M059J (cell line): Measurements from ENCODE around the gene DENND11. TPM values are rescaled to one million over a fixed set of nuclear protein-coding genes. Genes with fewer than 3 reads are reported as not detected.

ENCODE experiments used
- DNase-seq: peaks from one replicate; pipeline ENCODE4 v3.0.0-alpha.2; 2012; ENCODE audit warnings: low read depth
- total RNA-seq: library from RNA; depleted of rRNA; stranded (reverse); fragments of >200 nt; shearing (Covaris generic); gene quantifications from 2 replicates; pipeline ENCODE4 v1.2.3, GENCODE V29; 2014; rRNA removed

DENND11 gene
- 8.1 and 10.7 TPM in 2 replicates for total RNA-seq

DNA sequence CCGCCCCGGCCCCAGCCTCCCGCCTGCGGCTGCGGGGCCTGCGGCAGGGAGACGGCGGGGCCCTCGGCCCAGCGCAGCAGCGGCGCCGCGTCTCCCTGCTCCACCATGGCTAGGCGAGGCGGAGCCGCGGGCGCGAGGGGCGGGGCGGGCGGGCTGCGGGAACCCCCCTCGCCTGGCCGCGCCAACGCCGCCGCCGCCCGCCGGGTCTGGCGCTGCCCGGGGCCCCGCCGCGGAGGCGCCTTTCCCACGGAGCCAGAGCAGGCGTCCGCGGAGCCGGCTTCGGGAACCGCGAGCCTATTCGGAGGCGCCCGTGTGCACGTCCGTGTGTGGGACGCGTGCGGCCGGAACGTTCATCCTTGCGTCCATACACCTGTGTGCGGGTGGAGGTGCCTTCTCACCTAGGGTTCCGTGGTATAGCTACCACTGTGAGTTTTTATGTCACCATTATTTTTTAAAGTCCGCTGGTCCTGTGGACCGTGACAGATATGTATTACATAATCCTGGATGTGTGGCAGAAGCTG is at the start of gene DENND11:
Gene DENND11 (minus strand): TSS at position 120 of the 521 bp plus-strand sequence. CDS start 13 bp downstream, at position 107.
- DNase-seq: peak; percentile 34

DNA sequence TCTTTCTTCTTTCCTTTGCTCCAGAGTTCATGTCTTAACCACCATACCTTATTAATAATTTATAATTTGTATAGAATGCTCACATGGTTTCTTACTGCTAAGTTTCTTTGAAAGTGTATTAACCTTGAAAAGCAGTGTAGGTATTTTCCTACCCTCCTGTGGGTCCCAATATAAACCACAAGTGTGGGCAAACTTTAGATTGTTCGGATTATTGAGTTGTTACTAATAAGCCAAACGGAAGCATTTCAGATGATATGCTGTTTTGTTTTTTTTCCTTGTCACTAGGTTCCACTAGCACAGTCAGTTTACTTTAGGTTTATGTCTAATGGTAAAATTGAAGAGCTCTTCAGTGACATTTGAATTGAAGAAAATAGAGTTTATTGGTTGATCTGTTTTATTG is 46.4 kb upstream of the DENND11 start:
- peak; percentile 61 for DNase-seq

DNA sequence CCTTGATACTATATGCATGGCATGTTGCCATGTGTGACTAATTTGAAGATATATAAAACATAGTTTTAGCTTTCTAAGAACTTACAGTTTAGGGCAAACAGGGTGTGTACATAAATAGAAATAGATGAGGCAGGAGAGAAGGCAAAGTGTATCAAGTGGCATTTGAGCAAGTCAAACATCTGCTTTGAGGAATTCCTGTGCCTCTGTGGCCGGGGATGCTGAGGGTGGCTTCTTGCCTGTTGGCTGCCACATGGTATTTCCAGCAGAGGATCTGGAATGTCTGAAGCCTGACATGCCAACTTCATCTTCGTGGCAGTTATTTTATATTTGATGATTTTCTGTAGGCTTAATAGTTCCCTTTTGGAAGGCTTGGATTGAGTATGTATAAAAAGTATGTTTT is 42.2 kb upstream of the DENND11 start:
- DNase-seq: no peak

GRCh38 chr7:141742229-141742628 is 40.3 kb upstream of the DENND11 start:
- no peak for DNase-seq

DNA sequence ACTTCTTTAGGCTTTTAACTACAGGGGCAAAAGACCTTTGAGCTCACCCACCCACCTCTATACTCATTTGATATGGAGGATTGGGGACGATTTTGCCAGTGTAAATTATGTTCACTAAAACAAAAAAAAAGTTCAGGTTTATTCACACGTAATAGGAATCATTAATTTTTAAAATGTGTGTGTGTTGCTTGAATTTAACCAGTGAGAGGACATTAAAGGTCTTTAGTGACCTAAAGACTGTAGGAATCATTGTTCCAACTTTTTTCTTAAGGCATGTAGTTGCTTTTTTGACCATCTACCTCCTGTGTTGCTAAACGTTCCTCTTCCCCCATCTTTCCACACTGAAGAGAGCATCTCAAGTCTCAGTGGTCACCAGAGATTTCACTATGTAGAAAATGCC is 37.3 kb upstream of the DENND11 start:
- DNase-seq: no peak

- no peak for DNase-seq
These were observed 36.6 kb upstream of the DENND11 start for GRCh38 chr7:141738592-141739013.

GRCh38 chr7:141737836-141738591 is 36.0 kb upstream of the DENND11 start, which contains the start of gene SSBP1:
TSS of gene SSBP1 (plus strand) at chr7:141738358. CDS start at chr7:141739167, 809 bp downstream.
- DNase-seq: peak; percentile 95

- peak; percentile 6 for DNase-seq
These were observed 35.3 kb upstream of the DENND11 start for GRCh38 chr7:141737118-141737835.

DNA sequence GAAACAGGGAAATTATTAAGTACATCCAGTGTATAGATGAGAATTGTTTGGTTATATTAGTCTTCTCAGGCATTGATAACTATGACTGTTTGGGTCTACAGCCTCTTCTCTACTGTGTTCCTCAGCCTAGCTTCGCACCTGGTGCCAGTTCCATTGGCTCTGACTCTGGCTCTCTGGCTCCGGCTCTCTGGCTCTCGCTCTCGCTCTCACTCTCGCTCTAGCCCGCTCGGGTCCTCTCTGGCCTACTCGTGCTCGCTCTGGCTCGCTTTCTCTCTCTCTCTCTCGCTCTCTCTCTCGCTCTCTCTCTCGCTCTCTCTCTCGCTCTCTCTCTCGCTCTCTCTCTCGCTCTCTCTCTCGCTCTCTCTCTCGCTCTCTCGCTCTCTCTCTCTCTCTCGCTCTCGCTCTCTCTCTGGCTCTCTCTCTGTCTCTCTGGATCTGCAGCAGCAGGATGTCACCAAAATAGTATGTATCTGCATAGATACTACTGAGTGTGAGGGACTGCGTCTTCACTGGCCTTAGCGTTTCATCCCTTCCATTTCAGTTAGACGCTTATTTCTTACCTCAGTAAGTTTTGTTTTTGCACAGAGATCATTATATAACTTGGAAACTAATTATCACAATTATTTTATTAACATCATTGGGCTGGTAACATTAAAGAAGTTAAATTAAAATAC is 29.6 kb upstream of the DENND11 start:
- DNase-seq: no peak

- no peak for DNase-seq
These were observed 27.1 kb upstream of the DENND11 start for GRCh38 chr7:141729020-141729419.

DNA sequence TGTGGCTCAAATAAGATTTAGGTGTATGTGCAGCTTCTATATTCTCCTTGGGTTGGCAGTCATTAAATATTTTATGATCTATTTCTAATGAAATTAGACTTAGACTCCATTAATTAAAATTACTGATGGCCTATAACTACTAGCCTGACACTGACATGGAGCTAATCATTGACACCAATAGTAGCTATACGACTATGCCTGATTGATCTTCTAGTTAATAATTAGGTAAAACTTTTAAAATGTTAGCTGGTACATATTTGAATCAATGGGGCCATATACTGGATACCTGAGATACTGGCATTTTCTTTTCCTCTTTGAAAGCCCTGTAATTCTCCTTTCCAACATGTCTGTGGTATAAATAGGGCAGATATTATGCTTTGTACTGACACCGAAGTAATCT is 20.6 kb upstream of the DENND11 start:
- no peak for DNase-seq

GRCh38 chr7:141717450-141717849 is 15.5 kb upstream of the DENND11 start:
- no peak for DNase-seq

DNA sequence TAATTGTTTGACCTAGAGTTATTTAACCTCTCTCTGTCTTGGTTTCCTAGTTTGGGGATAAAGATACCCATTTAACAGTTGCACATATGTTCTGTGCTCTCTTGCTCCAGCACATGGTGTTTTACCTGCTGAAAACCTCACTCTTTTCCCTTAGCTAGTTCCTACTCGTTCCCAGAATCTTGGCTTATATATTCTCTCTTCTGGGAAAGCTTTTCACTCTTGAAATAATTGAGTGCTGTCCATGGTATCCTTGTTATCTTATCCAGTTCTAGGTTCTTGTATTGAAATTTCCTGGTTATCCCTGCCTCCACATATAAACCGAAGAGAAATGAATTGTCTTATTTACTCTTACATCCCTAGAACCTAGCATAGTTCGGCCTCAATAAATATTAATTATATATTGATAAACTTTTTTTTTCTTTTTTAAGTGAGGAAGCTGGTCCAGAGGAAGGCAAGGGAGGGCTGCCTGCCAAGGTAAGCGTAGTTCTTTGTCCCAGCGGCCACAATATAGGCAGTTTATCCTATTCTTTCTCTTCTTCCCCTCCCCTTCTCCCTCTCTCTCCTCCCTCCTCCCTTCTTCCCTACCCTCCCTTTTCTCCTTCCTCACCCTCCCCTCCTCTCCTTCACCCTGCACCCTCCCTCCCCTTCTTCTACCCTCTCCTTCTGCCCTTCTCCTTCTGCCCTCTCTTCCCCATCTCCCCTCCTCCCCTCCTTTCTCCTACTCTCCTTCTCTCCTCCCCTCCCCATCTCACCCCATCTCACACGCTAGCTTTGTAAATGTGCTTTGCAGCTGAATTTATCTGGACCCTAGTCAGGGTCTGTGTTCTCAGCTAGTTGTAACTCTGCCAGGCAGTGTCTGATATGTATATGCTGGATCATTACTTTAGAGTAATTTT is 14.1 kb upstream of the DENND11 start:
- DNase-seq: no peak

GRCh38 chr7:141715018-141715417 is 13.1 kb upstream of the DENND11 start:
- no peak for DNase-seq

DNA sequence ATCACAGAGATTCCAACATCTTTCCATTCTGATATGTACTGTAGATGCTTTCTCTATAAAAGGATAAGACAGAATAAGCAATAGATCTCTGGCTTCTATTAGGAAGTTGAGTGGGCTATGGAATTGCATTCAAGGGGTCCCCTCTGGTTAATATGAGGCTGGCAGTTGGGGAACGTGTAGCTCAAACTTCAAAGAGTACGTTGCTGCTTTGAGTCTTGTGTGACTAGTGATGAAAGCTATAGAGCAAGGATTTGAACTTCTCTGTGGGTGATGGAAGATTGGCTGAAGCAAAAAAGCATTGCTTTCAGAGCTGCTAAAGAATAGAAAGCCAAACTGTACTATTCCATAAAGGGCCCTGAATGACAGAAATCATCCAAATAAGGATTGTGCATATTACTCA is 12.6 kb upstream of the DENND11 start:
- DNase-seq: no peak

DNA sequence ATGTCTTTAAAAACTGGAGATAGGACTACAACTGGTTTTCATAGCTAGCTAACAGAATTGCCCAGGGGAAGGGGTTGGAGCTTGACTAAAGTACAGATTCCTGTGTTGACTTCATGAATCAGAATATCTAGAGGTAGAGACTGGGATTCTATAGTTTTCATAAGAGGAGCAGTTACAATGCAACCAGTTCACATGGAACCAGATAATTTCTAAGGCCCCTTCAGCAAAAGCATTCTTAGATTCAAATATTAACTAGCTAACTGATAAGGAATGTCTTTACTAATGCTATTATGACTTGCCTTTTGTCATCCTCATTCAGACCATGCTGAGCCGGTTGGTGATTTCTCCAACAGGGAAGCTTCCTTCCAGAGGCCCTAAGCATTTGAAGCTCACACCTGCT is 11.9 kb upstream of the DENND11 start:
- no peak for DNase-seq

DNA sequence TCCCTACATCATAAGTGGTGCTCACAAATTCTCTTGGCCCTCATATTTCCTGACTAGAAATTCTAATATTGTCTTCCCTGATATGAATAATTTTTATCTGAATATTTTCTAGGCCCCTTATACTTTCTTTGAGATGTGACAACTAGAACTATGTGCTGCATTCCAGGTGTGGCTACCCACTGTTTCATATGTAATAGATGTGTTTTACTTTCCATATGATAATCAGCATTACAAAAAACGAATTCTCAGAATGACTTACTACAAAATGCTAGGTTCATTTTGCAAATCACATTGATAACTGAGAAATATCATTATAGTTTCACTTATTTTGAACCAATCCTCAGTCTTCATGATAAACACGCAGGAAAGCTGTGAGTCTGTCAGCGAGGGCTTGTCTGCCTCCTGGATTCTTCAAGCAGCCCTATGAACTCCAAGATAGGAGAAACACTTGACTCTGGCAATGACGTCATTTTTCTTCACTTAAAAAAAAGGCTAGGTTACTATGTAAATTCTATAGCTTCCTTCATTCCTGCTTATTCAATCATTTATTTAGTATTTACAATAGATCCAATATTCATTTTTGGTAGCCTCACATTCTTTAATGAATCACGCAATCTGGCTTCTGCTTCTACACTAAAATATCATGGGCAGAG is 10.8 kb upstream of the DENND11 start:
- DNase-seq: no peak

GRCh38 chr7:141710301-141710700 is 8.3 kb upstream of the DENND11 start:
- no peak for DNase-seq

DNA sequence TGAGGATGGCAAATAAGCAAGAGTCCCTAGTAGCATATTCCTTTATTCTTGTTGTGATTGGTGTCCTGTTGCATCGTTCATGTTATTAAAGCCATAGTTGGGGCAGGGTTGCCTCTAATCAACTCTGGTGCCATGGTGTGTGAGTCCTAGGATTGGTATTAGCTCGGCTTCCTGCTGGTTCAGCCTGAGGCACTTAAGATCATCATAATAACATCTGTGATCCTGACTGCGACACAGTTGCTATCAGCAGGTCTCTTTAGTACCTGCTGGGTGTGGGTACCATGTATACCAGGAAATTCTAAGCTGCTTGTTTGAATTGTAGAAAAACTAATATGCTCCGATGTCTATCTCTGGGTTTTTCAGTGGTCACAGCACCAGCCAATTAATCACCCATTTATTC is 7.8 kb upstream of the DENND11 start:
- peak; percentile 22 for DNase-seq

DNA sequence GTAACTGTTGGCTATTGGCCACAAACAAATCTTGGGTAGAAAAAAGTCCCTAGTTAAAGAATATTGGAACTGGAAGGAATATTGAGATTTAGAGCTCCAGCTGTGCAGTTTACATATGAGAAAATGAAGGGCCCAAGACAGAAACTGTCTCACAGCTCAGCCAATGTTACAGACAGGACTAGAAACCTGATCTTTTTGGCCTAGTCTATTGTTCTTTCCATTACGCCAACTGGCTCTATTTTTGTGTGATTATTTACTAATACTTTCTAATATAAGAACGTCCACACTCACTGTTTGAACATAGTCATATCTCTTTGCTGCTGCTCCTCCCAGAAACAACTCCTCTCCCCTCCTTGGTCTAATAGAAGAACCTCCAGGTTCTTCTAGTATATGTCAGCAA is 7.4 kb upstream of the DENND11 start:
- DNase-seq: no peak

GRCh38 chr7:141708351-141708750 is 6.4 kb upstream of the DENND11 start, which contains the start of gene WEE2:
TSS of gene WEE2 (plus strand) at chr7:141708353. CDS start at chr7:141708759, 406 bp downstream.
- DNase-seq: no peak
